H1 (cell line): ENCODE data around the gene RAB11FIP3. TPM values are rescaled to one million over a fixed set of nuclear protein-coding genes. Genes with fewer than 3 reads are reported as not detected.

Source experiments
- CTCF ChIA-PET: fragments of 300-600 bp; sonication (Branson Sonifier 250); formaldehyde crosslinking; loops from one replicate; lab custom pipeline; 2021; ENCODE audit not compliant: partially characterized antibody; lab: Charles Lee
- POLR2A ChIA-PET: fragments of 300-600 bp; sonication (Branson Sonifier 250); formaldehyde crosslinking; loops from one replicate; lab custom pipeline; 2021; ENCODE audit warnings: inconsistent platforms; ENCODE audit not compliant: partially characterized antibody; lab: Charles Lee
- DNase-seq, 2 experiments: peaks; one replicate each; pipeline versions ENCODE4 v3.0.0 to v3.0.0-alpha.2; 2010 to 2022; ENCODE audit warnings: low spot score in 2 of 2, low read depth in 1 of 2, mixed read lengths in 1 of 2
- FAIRE-seq: peaks from 2 replicates; lab custom pipeline; 2011; peaks lifted over from hg19 to GRCh38; lab: Jason Lieb, UNC
- H2AFZ ChIP-seq: 2 replicates; pipeline ENCODE4 v1.8.1; 2012; ENCODE audit warnings: low read length, inconsistent platforms
- H2AK5ac ChIP-seq: 2 replicates; pipeline ENCODE4 v1.6.1; 2013; ENCODE audit warnings: low read depth, low read length
- H2BK120ac ChIP-seq: replicated peaks from 2 replicates; pipeline ENCODE3; 2013; ENCODE audit warnings: low read depth, low read length, inconsistent platforms
- H2BK12ac ChIP-seq: 2 replicates; pipeline ENCODE4 v1.6.1; 2013; ENCODE audit warnings: low read depth, low read length
- H2BK15ac ChIP-seq: 2 replicates; pipeline ENCODE4 v1.6.1; 2013; ENCODE audit warnings: low read length
- H2BK20ac ChIP-seq: 2 replicates; pipeline ENCODE4 v1.6.1; 2013; ENCODE audit warnings: low read length
- H2BK5ac ChIP-seq: 2 replicates; pipeline ENCODE4 v1.6.1; 2013; ENCODE audit warnings: low read depth, low read length
- H3K14ac ChIP-seq: 2 replicates; pipeline ENCODE4 v1.6.1; 2013; ENCODE audit warnings: inconsistent platforms; ENCODE audit not compliant: insufficient read length
- H3K18ac ChIP-seq: 2 replicates; pipeline ENCODE4 v1.6.1; 2013; ENCODE audit warnings: low read length; ENCODE audit errors: extremely low read depth
- H3K23ac ChIP-seq: 2 replicates; pipeline ENCODE4 v1.6.1; 2013; ENCODE audit warnings: inconsistent platforms; ENCODE audit not compliant: insufficient read length
- H3K23me2 ChIP-seq: 2 replicates; pipeline ENCODE4 v1.6.1; 2013; ENCODE audit warnings: low read depth, low read length
- H3K27ac ChIP-seq: 2 replicates; pipeline ENCODE4 v1.6.1; 2011; ENCODE audit warnings: low read depth, low read length, inconsistent platforms
- H3K27me3 ChIP-seq, 4 experiments: replicated peaks in 1 of 4; 1 replicate in 1 of 4; 2 replicates in 3 of 4; pipeline versions ENCODE4 v1.6.1 to v1.8.1; 2011 to 2013; ENCODE audit warnings: low read length in 3 of 4, mild to moderate bottlenecking in 3 of 4, inconsistent platforms in 2 of 4, mixed read lengths in 2 of 4, moderate library complexity in 1 of 4; ENCODE audit not compliant: control insufficient read depth in 3 of 4, insufficient read depth in 3 of 4; ENCODE audit errors: extremely low read depth in 1 of 4
- H3K36me3 ChIP-seq, 4 experiments: 2 replicates each; pipeline versions ENCODE4 v1.6.1 to v1.8.1; 2011 to 2013; ENCODE audit warnings: mild to moderate bottlenecking in 4 of 4, low read length in 3 of 4, moderate library complexity in 2 of 4, control low read depth in 1 of 4, inconsistent platforms in 1 of 4; ENCODE audit not compliant: insufficient read depth in 4 of 4, control insufficient read depth in 2 of 4
- H3K4ac ChIP-seq: replicated peaks from 2 replicates; pipeline ENCODE3; 2013; ENCODE audit warnings: low read length, low read depth, mixed read lengths, inconsistent platforms; ENCODE audit not compliant: insufficient read length
- H3K4me1 ChIP-seq, 4 experiments: replicated peaks in 1 of 4; 1 replicate in 1 of 4; 2 replicates in 3 of 4; pipeline versions ENCODE4 v1.6.1 to v1.8.1; 2011 to 2013; ENCODE audit warnings: low read length in 3 of 4, inconsistent platforms in 2 of 4, mixed read lengths in 1 of 4; ENCODE audit not compliant: insufficient read depth in 4 of 4, control insufficient read depth in 3 of 4
- H3K4me2 ChIP-seq, 2 experiments: 2 replicates each; pipeline versions ENCODE4 v1.6.1 to v1.8.1; 2011 to 2013; ENCODE audit warnings: low read depth in 2 of 2, low read length in 2 of 2, control low read depth in 1 of 2, inconsistent platforms in 1 of 2, mild to moderate bottlenecking in 1 of 2; ENCODE audit not compliant: insufficient read depth in 1 of 2
- H3K4me3 ChIP-seq, 4 experiments: fragments of 200-600, 300-600 bp in 1 of 4; sonication (generic), shearing (Covaris generic), sonication (Bioruptor Twin) in 1 of 4; 2 replicates each; pipeline versions ENCODE4 v1.5.1 to v1.8.1; 2011 to 2016; ENCODE audit warnings: low read length in 4 of 4, low read depth in 3 of 4, control low read depth in 2 of 4, inconsistent platforms in 2 of 4, mild to moderate bottlenecking in 2 of 4, mixed read lengths in 1 of 4, moderate library complexity in 1 of 4; ENCODE audit not compliant: insufficient read depth in 2 of 4; ENCODE audit errors: extremely low read depth in 1 of 4
- H3K56ac ChIP-seq: replicated peaks from 2 replicates; pipeline ENCODE3; 2013; ENCODE audit warnings: low read depth, mild to moderate bottlenecking, mixed read lengths, low read length, inconsistent platforms; ENCODE audit not compliant: insufficient read length
- H3K79me1 ChIP-seq: 2 replicates; pipeline ENCODE4 v1.6.1; 2013; ENCODE audit warnings: low read depth, low read length, control low read depth
- H3K79me2 ChIP-seq, 2 experiments: 2 replicates each; pipeline versions ENCODE4 v1.6.1 to v1.8.1; 2012 to 2013; ENCODE audit warnings: low read length in 2 of 2, mild to moderate bottlenecking in 2 of 2, inconsistent platforms in 1 of 2; ENCODE audit not compliant: insufficient read depth in 2 of 2, control insufficient read depth in 1 of 2
- H3K9ac ChIP-seq, 4 experiments: replicated peaks in 1 of 4; 1 replicate in 1 of 4; 2 replicates in 3 of 4; pipeline versions ENCODE4 v1.6.1 to v1.8.1; 2011 to 2013; ENCODE audit warnings: low read depth in 3 of 4, low read length in 3 of 4, control low read depth in 2 of 4, mild to moderate bottlenecking in 2 of 4, moderate library complexity in 2 of 4, inconsistent platforms in 1 of 4; ENCODE audit errors: extremely low read depth in 1 of 4
- H3K9me3 ChIP-seq, 2 experiments: 2 replicates each; pipeline versions ENCODE4 v1.6.1 to v1.8.1; 2012 to 2013; ENCODE audit warnings: mild to moderate bottlenecking in 2 of 2, moderate library complexity in 2 of 2, control low read depth in 1 of 2, inconsistent platforms in 1 of 2, low read depth in 1 of 2, low read length in 1 of 2, mixed read lengths in 1 of 2; ENCODE audit not compliant: insufficient read depth in 2 of 2
- H4K20me1 ChIP-seq, 2 experiments: replicated peaks in 1 of 2; 2 replicates each; pipeline versions ENCODE3 to v1.8.1; 2011 to 2013; ENCODE audit warnings: inconsistent platforms in 2 of 2, low read length in 2 of 2, mild to moderate bottlenecking in 1 of 2; ENCODE audit not compliant: insufficient read depth in 2 of 2, control insufficient read depth in 1 of 2
- H4K5ac ChIP-seq: 2 replicates; pipeline ENCODE4 v1.6.1; 2013; ENCODE audit warnings: low read length, low read depth, mixed read lengths, inconsistent platforms; ENCODE audit not compliant: insufficient read length
- H4K8ac ChIP-seq: 2 replicates; pipeline ENCODE4 v1.8.0; 2013; ENCODE audit warnings: mild to moderate bottlenecking, moderate library complexity, low read length, inconsistent platforms; ENCODE audit not compliant: insufficient read depth; ENCODE audit errors: extremely low read depth
- H4K91ac ChIP-seq: replicated peaks from 2 replicates; pipeline ENCODE3; 2013; ENCODE audit warnings: low read length, mixed read lengths, inconsistent platforms; ENCODE audit not compliant: insufficient read length
- ATF3 ChIP-seq: IDR thresholded peaks from 2 replicates; pipeline ENCODE4 v1.6.1; 2011; ENCODE audit warnings: low read depth, mild to moderate bottlenecking, low read length; ENCODE audit not compliant: insufficient read depth
- BCL11A ChIP-seq, 2 experiments: IDR thresholded peaks; one replicate each; pipeline ENCODE4 v1.6.1; 2011; ENCODE audit warnings: low read depth in 2 of 2, low read length in 2 of 2, mild to moderate bottlenecking in 2 of 2
- CBX8 ChIP-seq: fragments of 300-800, 300-1000 bp; sonication (generic); IDR thresholded peaks from 2 replicates; pipeline ENCODE4 v1.7.1; 2016; ENCODE audit warnings: low read depth, low read length, borderline replicate concordance
- CHD2 ChIP-seq: IDR thresholded peaks from 2 replicates; pipeline ENCODE4 v1.6.1; 2012; ENCODE audit warnings: low read length, improper control_type of control experiment
- E2F6 ChIP-seq: IDR thresholded peaks from 2 replicates; pipeline ENCODE4 v1.6.1; 2012; ENCODE audit warnings: inconsistent platforms
- KDM5A ChIP-seq: fragments of 200-600 bp; IDR thresholded peaks from 2 replicates; pipeline ENCODE4 v1.7.1; 2012; ENCODE audit warnings: mild to moderate bottlenecking, low read length, inconsistent platforms, mixed read lengths
- MAFK ChIP-seq: IDR thresholded peaks from 2 replicates; pipeline ENCODE4 v1.6.1; 2012; ENCODE audit warnings: low read depth, mild to moderate bottlenecking, improper control_type of control experiment, low read length
- POLR2AphosphoS5 ChIP-seq: IDR thresholded peaks from 2 replicates; pipeline ENCODE4 v1.6.1; 2011; ENCODE audit warnings: low read depth, low read length
- RAD21 ChIP-seq, 2 experiments: IDR thresholded peaks in 1 of 2; conservative IDR thresholded peaks in 1 of 2; 2 replicates each; pipeline ENCODE4 v1.6.1; 2011; ENCODE audit warnings: low read depth in 2 of 2, low read length in 2 of 2, improper control_type of control experiment in 1 of 2, inconsistent platforms in 1 of 2, mild to moderate bottlenecking in 1 of 2, moderate library complexity in 1 of 2
- RXRA ChIP-seq: IDR thresholded peaks from 2 replicates; pipeline ENCODE4 v1.6.1; 2011; ENCODE audit warnings: low read depth, mild to moderate bottlenecking, low read length, moderate library complexity; ENCODE audit not compliant: insufficient read depth
- SUZ12 ChIP-seq: fragments of 200-600 bp; sonication (generic); IDR thresholded peaks from 2 replicates; pipeline ENCODE4 v1.6.1; 2012; ENCODE audit warnings: mild to moderate bottlenecking, inconsistent platforms, low read length, moderate library complexity, mixed read lengths
- TBP ChIP-seq: IDR thresholded peaks from 2 replicates; pipeline ENCODE4 v1.6.1; 2011; ENCODE audit warnings: low read depth, low read length, improper control_type of control experiment
- TCF12 ChIP-seq: IDR thresholded peaks from 2 replicates; pipeline ENCODE4 v1.6.1; 2011; ENCODE audit warnings: low read depth, mild to moderate bottlenecking, low read length
- WGBS, 2 experiments: shearing (Covaris generic) in 1 of 2; methylation state at CpG; one replicate each; pipeline versions ENCODE4 v1.1.6 to v1.1.7; 2013 to 2015; ENCODE audit warnings: low lambda C conversion rate in 2 of 2, mixed read lengths in 2 of 2, inconsistent platforms in 1 of 2, low coverage in 1 of 2, missing lambda C conversion rate in 1 of 2; ENCODE audit not compliant: insufficient replicate concordance in 2 of 2, insufficient coverage in 1 of 2, insufficient read length in 1 of 2; ENCODE audit errors: extremely low coverage in 1 of 2, missing lambda C conversion rate in 1 of 2; 5-methylcytosine and 5-hydroxymethylcytosine counted together
- polyA plus RNA-seq, 7 experiments: library from polyadenylated mRNA; depleted of rRNA in 3 of 7; stranded (reverse) in 5 of 7; unstranded in 2 of 7; fragments of >200 nt in 5 of 7; fragments of 200-250 nt in 2 of 7; gene quantifications; 1 replicate in 5 of 7; 2 replicates in 1 of 7; 4 replicates in 1 of 7; pipeline versions ENCODE4 v1.2.1 to v1.2.3, GENCODE V29; 2011 to 2013; ENCODE audit warnings: missing spikeins in 2 of 7, mixed read lengths in 2 of 7
- total RNA-seq: library from RNA; stranded (reverse); fragmentation: NEBNext Ultra II Directional; extraction: Animal tissue kit (Norgen Biotek cat#: 25700); gene quantifications from 2 replicates; pipeline ENCODE4 v1.2.1, GENCODE V29; 2021

Gene RAB11FIP3
- total and polyA plus RNA-seq, 2 of the 8 experiments (the other 6 are each of a cell fraction or from before 2014, with no cell fraction given) = 9.3 to 35.2 TPM

GRCh38 chr16:507996-508395 lies 82.5 kb downstream of the RAB11FIP3 start:
- no peaks in the 10 kb centered on the region for H3K27me3 ChIP-seq
- H4K20me1 ChIP-seq = no peaks in the 10 kb centered on the region
- no peaks in the 10 kb centered on the region for H3K79me2 ChIP-seq
- no peak overlapping the region for H2BK12ac ChIP-seq
- no peak overlapping the region for H2BK120ac ChIP-seq
- no peaks in the 10 kb centered on the region; a peak in 1 of 7 replicates for H3K4me1 ChIP-seq
- H3K9me3 ChIP-seq = no peaks in the 10 kb centered on the region
- no peak overlapping the region for H3K23ac ChIP-seq
- no peak overlapping the region for H2AK5ac ChIP-seq
- H3K36me3 ChIP-seq = no peaks in the 10 kb centered on the region
- H3K9ac ChIP-seq = no peak overlapping the region
- no peaks in the 10 kb centered on the region for H3K23me2 ChIP-seq
- no peak overlapping the region for H3K4me2 ChIP-seq
- H3K4ac ChIP-seq = no peak overlapping the region
- H4K5ac ChIP-seq = no peak overlapping the region
- H2BK20ac ChIP-seq = no peak overlapping the region
- H4K8ac ChIP-seq = no peak overlapping the region
- no peak overlapping the region for H3K4me3 ChIP-seq
- no peak for FAIRE-seq
- H3K56ac ChIP-seq = no peak overlapping the region
- no peak overlapping the region for H3K18ac ChIP-seq
- DNase-seq = no peak
- WGBS, 2 experiments = 91% methylated on average over 6 of the region's 6 CpGs; no CpG with 5 or more reads in 1 of the 2 experiments
- H4K91ac ChIP-seq = no peak overlapping the region
- ChIA-PET CTCF (no interaction called here), POLR2A (interaction anchor here (2.0 kb wide), 1 partner anchor 12 kb away, joined by 5 read pairs; no protein-coding TSS in a partner anchor)
- no peak overlapping the region for H2BK5ac ChIP-seq
- no peak overlapping the region for H2BK15ac ChIP-seq
- H3K27ac ChIP-seq = no peak overlapping the region; the same call in 1 of the 2 replicates
- H3K14ac ChIP-seq = no peak overlapping the region
- no peaks in the 10 kb centered on the region for H3K79me1 ChIP-seq
- H2AFZ ChIP-seq = no peak overlapping the region
- TF ChIP-seq CBX8 (no peak), MAFK (no peak), KDM5A (no peak), SUZ12 (no peak), CHD2 (no peak), RXRA (no peak), TBP (no peak), E2F6 (no peak), POLR2AphosphoS5 (no peak), BCL11A (IDR thresholded peaks at IDR 0.05; ENCODE audit: low read depth in 2 of 2, low read length in 2 of 2) (no peak), RAD21 (IDR thresholded peaks at IDR 0.05 in 1 of 2, conservative IDR thresholded peaks at IDR 0.05 in 1 of 2; ENCODE audit: low read depth in 2 of 2, low read length in 2 of 2) (no peak), ATF3 (no peak), TCF12 (no peak)
